HEK293 (cell line): ENCODE results near the gene PDZRN3.

Source experiments
- CTCF ChIP-seq: fragments of 450-650 bp; formaldehyde crosslinking; IDR thresholded peaks from 2 replicates; pipeline ENCODE4 v1.5.1; 2016; ENCODE audit warnings: missing biosample characterization, missing genetic modification characterization
- GLI4 ChIP-seq: fragments of 450-650 bp; formaldehyde crosslinking; IDR thresholded peaks from 2 replicates; pipeline ENCODE4 v1.5.1; 2016; ENCODE audit warnings: missing biosample characterization, missing genetic modification characterization
- GLIS1 ChIP-seq: fragments of 450-650 bp; formaldehyde crosslinking; IDR thresholded peaks from 2 replicates; pipeline ENCODE4 v1.5.1; 2016; ENCODE audit warnings: missing biosample characterization, missing genetic modification characterization
- KLF1 ChIP-seq: fragments of 450-650 bp; formaldehyde crosslinking; IDR thresholded peaks from 2 replicates; pipeline ENCODE4 v1.5.1; 2016; ENCODE audit warnings: missing biosample characterization, missing genetic modification characterization
- MYNN ChIP-seq: fragments of 450-650 bp; formaldehyde crosslinking; IDR thresholded peaks from 2 replicates; pipeline ENCODE4 v1.5.1; 2016; ENCODE audit warnings: missing biosample characterization, missing genetic modification characterization, borderline replicate concordance
- REST ChIP-seq: fragments of 450-650 bp; formaldehyde crosslinking; IDR thresholded peaks from 2 replicates; pipeline ENCODE4 v1.5.1; 2016; ENCODE audit warnings: missing biosample characterization, missing genetic modification characterization
- SP7 ChIP-seq: fragments of 450-650 bp; formaldehyde crosslinking; IDR thresholded peaks from 2 replicates; pipeline ENCODE4 v1.5.1; 2016; ENCODE audit warnings: missing biosample characterization, missing genetic modification characterization
- TRIM28 ChIP-seq: IDR thresholded peaks from 2 replicates; pipeline ENCODE4 v1.6.1; 2011; ENCODE audit warnings: low read length, control low read depth, borderline replicate concordance
- ZBTB11 ChIP-seq: fragments of 450-650 bp; formaldehyde crosslinking; conservative IDR thresholded peaks from 2 replicates; pipeline ENCODE4 v1.5.1; 2016; ENCODE audit warnings: low read depth, missing biosample characterization, missing genetic modification characterization
- ZNF169 ChIP-seq: fragments of 450-650 bp; formaldehyde crosslinking; IDR thresholded peaks from 2 replicates; pipeline ENCODE4 v1.5.1; 2016; ENCODE audit warnings: missing biosample characterization, missing genetic modification characterization
- ZNF223 ChIP-seq: fragments of 450-650 bp; formaldehyde crosslinking; IDR thresholded peaks from 2 replicates; pipeline ENCODE4 v1.5.1; 2016; ENCODE audit warnings: missing biosample characterization, missing genetic modification characterization
- ZNF473 ChIP-seq: fragments of 450-650 bp; formaldehyde crosslinking; IDR thresholded peaks from 2 replicates; pipeline ENCODE4 v1.5.1; 2017; ENCODE audit warnings: missing biosample characterization, missing genetic modification characterization

GRCh38 chr3:73504239-73504638 is 120.5 kb downstream of the PDZRN3 start:
- no peak for TF ChIP-seq GLIS1 (tag by site-specific recombination)
- TF ChIP-seq ZNF473 = no peak
- TF ChIP-seq CTCF = no peak
- no peak for TF ChIP-seq REST (tag by site-specific recombination)
- TF ChIP-seq MYNN (tag by site-specific recombination) = no peak
- no peak for TF ChIP-seq KLF1 (tag by site-specific recombination)
- no peak for TF ChIP-seq SP7 (tag by site-specific recombination)
- no peak for TF ChIP-seq GLI4 (tag by site-specific recombination)
- TF ChIP-seq ZBTB11 (tag by site-specific recombination) = no peak
- TF ChIP-seq ZNF223 (tag by site-specific recombination) = no peak
- no peak for TF ChIP-seq ZNF169 (tag by site-specific recombination)
- TF ChIP-seq TRIM28 = no peak
